Neural progenitor cell (in vitro differentiated cells): ENCODE results near the gene MRPL40. TPM values are rescaled to one million over a fixed set of nuclear protein-coding genes. Genes with fewer than 3 reads are reported as not detected.
"Not testable (repeated sequence)": the region's sequence is repeated elsewhere in the genome, so short reads cannot be mapped to it uniquely, and the experiment has no call there.

Source experiments
- DNase-seq: peaks from one replicate; pipeline ENCODE4 v3.0.0-alpha.2; 2016; ENCODE audit warnings: low spot score
- H2AFZ ChIP-seq: fragments of 200-600 bp; sonication (generic); replicated peaks from 2 replicates; pipeline ENCODE4 v1.6.1; 2016; ENCODE audit warnings: antibody characterized with exemption
- H3F3A ChIP-seq: fragments of 200-600 bp; sonication (generic); 2 replicates; pipeline ENCODE4 v1.6.1; 2016; ENCODE audit warnings: antibody characterized with exemption, low read depth
- H3K27ac ChIP-seq: fragments of 200-600 bp; sonication (generic); 2 replicates; pipeline ENCODE4 v1.5.1; 2016; ENCODE audit warnings: mild to moderate bottlenecking
- H3K27me3 ChIP-seq: fragments of 200-600 bp; sonication (generic); 2 replicates; pipeline ENCODE4 v1.6.1; 2016; ENCODE audit warnings: mild to moderate bottlenecking, moderate library complexity
- H3K36me3 ChIP-seq: fragments of 200-600 bp; sonication (generic); 2 replicates; pipeline ENCODE4 v1.5.1; 2016
- H3K4me1 ChIP-seq: fragments of 200-600 bp; sonication (generic); 2 replicates; pipeline ENCODE4 v1.6.1; 2016; ENCODE audit warnings: mixed run types
- H3K4me2 ChIP-seq: fragments of 200-600 bp; sonication (generic); 2 replicates; pipeline ENCODE4 v1.6.1; 2016
- H3K4me3 ChIP-seq: fragments of 200-600 bp; sonication (generic); 2 replicates; pipeline ENCODE4 v1.5.1; 2016
- H3K79me2 ChIP-seq: fragments of 200-600 bp; sonication (generic); 2 replicates; pipeline ENCODE4 v1.6.1; 2016; ENCODE audit warnings: low read depth
- H3K9ac ChIP-seq: fragments of 200-600 bp; sonication (generic); 2 replicates; pipeline ENCODE4 v1.6.1; 2016
- H3K9me3 ChIP-seq: fragments of 200-600 bp; sonication (generic); 2 replicates; pipeline ENCODE4 v1.5.1; 2016; ENCODE audit warnings: low read depth
- H4K20me1 ChIP-seq: fragments of 200-600 bp; sonication (generic); 2 replicates; pipeline ENCODE4 v1.6.1; 2016; ENCODE audit warnings: low read depth
- H3K27ac Mint-ChIP-seq: 3 replicates; pipeline ENCODE4 v1.8.0; 2021; ENCODE audit warnings: mixed read lengths
- H3K27me3 Mint-ChIP-seq: 2 replicates; pipeline ENCODE4 v1.8.0; 2022; ENCODE audit warnings: low read depth, mild to moderate bottlenecking, inconsistent platforms, moderate library complexity, mixed read lengths; ENCODE audit not compliant: insufficient read depth
- H3K36me3 Mint-ChIP-seq: 3 replicates; pipeline ENCODE4 v1.8.0; 2021; ENCODE audit warnings: mixed read lengths
- H3K4me1 Mint-ChIP-seq: 3 replicates; pipeline ENCODE4 v1.8.0; 2021; ENCODE audit warnings: mixed read lengths
- H3K4me3 Mint-ChIP-seq: 3 replicates; pipeline ENCODE4 v1.8.0; 2021; ENCODE audit warnings: mild to moderate bottlenecking, moderate library complexity, mixed read lengths
- H3K9me3 Mint-ChIP-seq: 3 replicates; pipeline ENCODE4 v1.8.0; 2020; ENCODE audit warnings: mixed read lengths
- EZH2 ChIP-seq: fragments of 200-600 bp; sonication (generic); IDR thresholded peaks from 2 replicates; pipeline ENCODE4 v1.6.1; 2017; ENCODE audit warnings: antibody characterized with exemption, mild to moderate bottlenecking, moderate library complexity
- EZH2phosphoT487 ChIP-seq: fragments of 200-600 bp; sonication (generic); IDR thresholded peaks from 2 replicates; pipeline ENCODE4 v1.6.1; 2017; ENCODE audit warnings: antibody characterized with exemption
- total RNA-seq: library from RNA; depleted of rRNA; stranded (reverse); fragments of >200 nt; gene quantifications from 2 replicates; pipeline ENCODE4 v1.2.3, GENCODE V29; 2015; ENCODE audit warnings: low replicate concordance
- TF ChIP-seq, protein P1 (sequence below): fragments of 200-600 bp; sonication (generic); IDR thresholded peaks from 2 replicates; pipeline ENCODE4 v1.5.1; 2017; ENCODE audit warnings: antibody characterized with exemption, mild to moderate bottlenecking

Gene MRPL40
- total RNA-seq, 1 donor from 2014 or later = 17.0 TPM

DNA sequence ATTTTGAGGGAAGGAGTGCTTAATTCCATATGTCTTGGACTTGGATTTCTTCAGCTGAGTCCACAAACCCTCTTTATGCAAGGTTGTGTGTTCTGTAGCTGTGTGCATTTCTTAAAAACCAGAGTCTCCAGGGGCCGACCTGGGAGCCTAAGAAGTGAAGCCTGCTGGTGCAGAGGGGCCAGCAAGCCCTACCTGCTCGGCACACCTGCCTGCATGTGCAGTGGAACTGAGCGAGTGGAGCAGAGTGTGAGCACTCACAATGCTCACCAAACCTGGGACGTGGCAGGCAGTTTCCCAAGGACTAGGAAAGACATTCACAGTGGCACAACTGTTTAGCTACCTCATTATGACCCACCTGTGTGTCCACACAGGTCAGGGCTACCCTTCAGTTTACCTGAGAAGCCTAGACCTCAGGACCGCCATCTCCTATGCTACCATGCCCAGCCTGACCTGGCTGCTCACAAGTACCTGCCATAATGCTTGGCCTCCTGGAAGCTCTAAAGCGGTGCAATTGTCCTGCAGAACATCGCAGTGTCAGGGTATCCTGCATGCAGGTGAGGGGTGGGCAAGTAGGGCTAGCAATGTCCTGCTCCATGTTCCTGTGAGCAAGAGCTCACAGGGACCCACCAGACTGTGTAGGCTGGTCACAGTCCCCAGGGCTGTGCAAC, 11.3 kb downstream of the MRPL40 start:
- H3K4me3 Mint-ChIP-seq = no peak overlapping the region
- Histone ChIP-seq H4K20me1 (peaks cover 64% of the 10 kb centered on the region), H3K79me2 (peaks cover 85% of the 10 kb centered on the region)

DNA sequence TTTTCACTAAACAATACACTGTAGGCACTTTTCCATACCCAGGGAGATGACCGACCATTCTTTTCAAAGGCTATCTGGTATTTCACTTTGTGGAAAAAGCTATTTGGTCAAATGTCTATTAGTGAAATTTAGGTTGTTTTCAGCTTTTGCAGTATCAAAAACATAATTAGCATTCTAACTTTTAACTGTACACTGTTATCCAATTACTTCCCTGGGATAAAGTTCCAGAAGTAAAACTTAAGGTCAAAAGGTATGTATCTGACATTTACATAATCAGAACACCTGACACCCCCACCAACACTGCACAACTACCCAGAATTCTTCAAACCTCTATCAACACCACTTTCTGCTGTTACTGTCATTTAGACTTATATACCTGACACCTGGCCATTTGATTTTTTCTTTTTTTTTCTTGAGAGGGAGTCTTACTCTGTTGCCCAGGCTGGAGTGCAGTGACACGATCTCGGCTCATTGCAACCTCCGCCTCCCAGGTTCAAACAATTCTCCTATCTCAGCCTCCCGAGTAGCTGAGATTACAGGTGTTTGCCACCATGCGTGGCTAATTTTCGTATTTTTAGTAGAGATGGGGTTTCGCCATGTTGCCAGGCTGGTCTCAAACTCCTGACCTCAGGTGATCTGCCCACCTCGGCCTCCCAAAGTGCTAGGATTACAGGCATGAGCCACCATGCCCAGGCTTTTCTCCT, 13.1 kb downstream of the MRPL40 start:
- H3K9ac ChIP-seq, H3K4me3 ChIP-seq, H3K9me3 Mint-ChIP-seq, DNase-seq, H3K9me3 ChIP-seq, H3K36me3 ChIP-seq, H3K27ac ChIP-seq, H3K27me3 Mint-ChIP-seq, H2AFZ ChIP-seq, H3K27ac Mint-ChIP-seq, H3K27me3 ChIP-seq: not testable (repeated sequence)
- peaks cover 28% of the 10 kb centered on the region for H3K36me3 Mint-ChIP-seq
- H3K79me2 ChIP-seq = peaks cover 78% of the 10 kb centered on the region
- peaks cover 34% of the 10 kb centered on the region for H3K4me1 Mint-ChIP-seq
- peaks cover 61% of the 10 kb centered on the region for H4K20me1 ChIP-seq
- peak overlapping the region; percentile 95 for H3K4me2 ChIP-seq
- H3K4me1 ChIP-seq = peaks cover 14% of the 10 kb centered on the region
- peak overlapping the region; percentile 55 for H3K4me3 Mint-ChIP-seq
- H3F3A ChIP-seq = peaks cover 37% of the 10 kb centered on the region

More for the DNA sequence above, 11.3 kb downstream of the MRPL40 start:
- no peak overlapping the region for H3K27ac ChIP-seq
- Mint-ChIP-seq H3K36me3 (peaks cover 29% of the 10 kb centered on the region), H3K9me3 (no peaks in the 10 kb centered on the region), H3K27me3 (peaks cover 6% of the 10 kb centered on the region), H3K4me1 (peaks cover 28% of the 10 kb centered on the region), H3K27ac (no peak overlapping the region)
- no peak overlapping the region for H3K4me3 ChIP-seq
- no peak for DNase-seq
- peaks cover 13% of the 10 kb centered on the region for H3K4me1 ChIP-seq
- no peak overlapping the region for H3K4me2 ChIP-seq
- no peaks in the 10 kb centered on the region for H3K36me3 ChIP-seq
- no peaks in the 10 kb centered on the region for H3K27me3 ChIP-seq
- peaks cover 21% of the 10 kb centered on the region for H3F3A ChIP-seq
- H2AFZ ChIP-seq = no peak overlapping the region
- TF ChIP-seq EZH2 (no peak), EZH2phosphoT487 (no peak)
- TF ChIP-seq, protein P1, sequence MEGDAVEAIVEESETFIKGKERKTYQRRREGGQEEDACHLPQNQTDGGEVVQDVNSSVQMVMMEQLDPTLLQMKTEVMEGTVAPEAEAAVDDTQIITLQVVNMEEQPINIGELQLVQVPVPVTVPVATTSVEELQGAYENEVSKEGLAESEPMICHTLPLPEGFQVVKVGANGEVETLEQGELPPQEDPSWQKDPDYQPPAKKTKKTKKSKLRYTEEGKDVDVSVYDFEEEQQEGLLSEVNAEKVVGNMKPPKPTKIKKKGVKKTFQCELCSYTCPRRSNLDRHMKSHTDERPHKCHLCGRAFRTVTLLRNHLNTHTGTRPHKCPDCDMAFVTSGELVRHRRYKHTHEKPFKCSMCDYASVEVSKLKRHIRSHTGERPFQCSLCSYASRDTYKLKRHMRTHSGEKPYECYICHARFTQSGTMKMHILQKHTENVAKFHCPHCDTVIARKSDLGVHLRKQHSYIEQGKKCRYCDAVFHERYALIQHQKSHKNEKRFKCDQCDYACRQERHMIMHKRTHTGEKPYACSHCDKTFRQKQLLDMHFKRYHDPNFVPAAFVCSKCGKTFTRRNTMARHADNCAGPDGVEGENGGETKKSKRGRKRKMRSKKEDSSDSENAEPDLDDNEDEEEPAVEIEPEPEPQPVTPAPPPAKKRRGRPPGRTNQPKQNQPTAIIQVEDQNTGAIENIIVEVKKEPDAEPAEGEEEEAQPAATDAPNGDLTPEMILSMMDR = no peak
- no peaks in the 10 kb centered on the region for H3K9me3 ChIP-seq
- H3K9ac ChIP-seq = no peak overlapping the region

DNA sequence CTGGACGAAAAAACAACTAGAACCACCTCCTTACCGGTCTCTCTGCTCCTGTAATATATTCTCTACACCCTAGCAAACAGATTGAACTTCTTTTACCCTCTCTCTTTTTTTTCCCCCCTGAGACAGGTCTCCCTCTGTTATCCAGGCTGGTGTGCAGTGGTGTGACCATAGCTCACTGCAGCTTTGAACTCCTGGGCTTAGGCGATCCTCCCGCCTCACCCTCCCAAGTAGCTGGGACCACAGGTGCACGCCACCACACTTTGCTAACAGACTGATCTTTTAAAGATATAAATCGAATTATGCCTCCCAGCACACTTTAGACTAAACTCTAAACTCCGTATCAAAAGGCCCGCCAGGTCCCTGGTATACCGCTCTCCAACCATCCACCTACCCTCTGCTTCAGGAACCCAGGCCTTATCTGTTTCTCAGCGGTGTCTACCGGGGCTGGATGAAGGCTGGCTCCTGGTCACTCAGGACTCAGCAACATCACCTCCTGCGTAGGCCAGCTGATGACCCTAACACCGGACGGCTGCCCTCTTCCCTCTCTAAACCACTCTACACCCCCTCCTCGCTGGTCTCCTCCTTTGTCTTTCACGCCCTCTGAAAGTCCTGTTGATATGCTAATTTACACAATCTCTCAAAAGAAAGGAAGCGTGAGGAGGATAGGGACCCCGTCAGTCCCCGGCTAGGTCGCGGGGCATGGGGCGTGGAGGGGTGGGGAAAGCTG, 14.4 kb downstream of the MRPL40 start:
- Histone ChIP-seq H3K9me3 (no peaks in the 10 kb centered on the region), H3K4me1 (peaks cover 14% of the 10 kb centered on the region), H3K79me2 (peaks cover 66% of the 10 kb centered on the region), H3K4me2 (peak overlapping the region; percentile 95), H3K36me3 (no peaks in the 10 kb centered on the region), H2AFZ (peak overlapping the region; percentile 37), H4K20me1 (peaks cover 50% of the 10 kb centered on the region), H3K9ac (peak overlapping the region; percentile 72), H3K27ac (peak overlapping the region; percentile 83), H3K4me3 (peak overlapping the region; percentile 81), H3K27me3 (no peaks in the 10 kb centered on the region), H3F3A (peaks cover 37% of the 10 kb centered on the region)
- TF ChIP-seq EZH2 (no peak), EZH2phosphoT487 (no peak)
- TF ChIP-seq, protein P1 = no peak
- Mint-ChIP-seq H3K4me3 (peak overlapping the region; percentile 92), H3K27ac (peak overlapping the region; percentile 13), H3K27me3 (peaks cover 4% of the 10 kb centered on the region), H3K9me3 (no peaks in the 10 kb centered on the region), H3K4me1 (peaks cover 34% of the 10 kb centered on the region), H3K36me3 (peaks cover 32% of the 10 kb centered on the region)
- DNase-seq = no peak
